Bronchial epithelial cell (primary cell): ENCODE data around the gene CEBPG. TPM values are rescaled to one million over a fixed set of nuclear protein-coding genes. Genes with fewer than 3 reads are reported as not detected.

Experiments
- DNase-seq: peaks from one replicate; pipeline ENCODE4 v3.0.0-alpha.2; 2010; ENCODE audit warnings: low read depth
- FAIRE-seq: peaks from 2 replicates; lab custom pipeline; 2011; peaks lifted over from hg19 to GRCh38; lab: Jason Lieb, UNC
- H3K27me3 ChIP-seq: 2 replicates; pipeline ENCODE4 v1.5.1; 2011; ENCODE audit warnings: low read length; ENCODE audit not compliant: control insufficient read depth, insufficient read depth
- H3K36me3 ChIP-seq: 2 replicates; pipeline ENCODE4 v1.5.1; 2011; ENCODE audit warnings: low read length; ENCODE audit not compliant: control insufficient read depth, insufficient read depth
- H3K4me3 ChIP-seq: 2 replicates; pipeline ENCODE4 v1.5.1; 2011; ENCODE audit warnings: mild to moderate bottlenecking, low read depth, low read length, control low read depth
- CTCF ChIP-seq: IDR thresholded peaks from 2 replicates; pipeline ENCODE4 v1.5.1; 2011; ENCODE audit warnings: mild to moderate bottlenecking, moderate library complexity, low read length, control low read depth, inconsistent platforms; ENCODE audit not compliant: insufficient read depth, severe bottlenecking
- total RNA-seq: library from RNA; depleted of rRNA; stranded (reverse); fragments of >200 nt; gene quantifications from 2 replicates; pipeline ENCODE4 v1.2.1, GENCODE V29; 2014

Gene CEBPG
- total RNA-seq, 1 donor from 2014 or later = 128 TPM

DNA sequence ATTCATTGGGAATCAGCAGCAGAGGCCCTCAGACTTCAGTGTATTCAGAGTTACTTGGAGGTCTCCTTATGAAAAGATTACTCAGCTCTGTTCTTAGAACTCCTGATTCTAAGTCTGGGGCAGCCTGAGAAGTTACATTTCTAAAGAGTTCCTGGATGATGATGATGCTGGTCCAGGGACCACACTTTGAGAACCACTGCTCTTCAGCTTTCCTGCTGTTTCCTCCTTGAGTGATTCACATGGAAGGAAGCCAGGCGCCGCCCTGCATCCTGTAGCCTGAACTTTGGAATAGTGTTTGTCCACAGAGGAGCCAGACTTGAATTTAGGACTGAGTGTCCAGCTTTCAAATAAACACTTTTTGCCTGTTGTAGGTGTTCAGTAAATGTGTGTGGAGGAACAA, 2.9 kb downstream of the CEBPG start:
- FAIRE-seq = no peak

DNA sequence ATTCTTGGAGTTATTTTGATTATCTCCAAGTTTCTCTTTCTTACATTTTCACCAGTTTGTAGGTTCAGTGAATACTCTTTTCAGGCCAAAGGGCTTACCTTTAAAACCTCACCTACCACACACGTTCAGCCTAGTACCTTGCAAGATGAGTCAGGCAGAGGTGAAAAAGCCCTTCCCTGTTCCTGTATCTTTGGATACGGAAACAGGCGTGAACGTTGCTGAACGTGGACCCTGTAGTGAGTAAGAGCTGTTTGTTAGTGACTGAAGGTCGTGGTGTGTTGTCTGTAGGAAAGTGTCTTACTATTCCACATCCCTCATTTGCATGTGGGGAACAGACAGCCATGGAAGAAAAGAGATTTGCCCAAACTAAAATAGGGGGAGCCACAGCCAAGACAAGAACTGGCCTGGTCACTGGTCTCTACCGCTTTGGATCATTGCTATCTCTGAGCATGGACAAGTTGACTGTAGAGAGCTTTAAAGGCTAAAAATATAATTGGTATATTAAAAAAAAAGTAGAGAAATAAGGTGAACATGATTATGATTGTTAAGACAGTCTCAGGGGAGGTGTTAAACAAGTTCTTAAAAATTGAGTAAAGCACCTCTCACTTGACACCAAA, 3.5 kb downstream of the CEBPG start:
- TF ChIP-seq CTCF = no peak
- Histone ChIP-seq H3K36me3 (peaks cover 12% of the 10 kb centered on the region), H3K4me3 (no peak overlapping the region), H3K27me3 (no peaks in the 10 kb centered on the region)
- FAIRE-seq = no peak
- DNase-seq = peak; percentile 96

More for the DNA sequence above, 2.9 kb downstream of the CEBPG start:
- Histone ChIP-seq H3K4me3 (no peak overlapping the region), H3K36me3 (peaks cover 10% of the 10 kb centered on the region), H3K27me3 (no peaks in the 10 kb centered on the region)
- TF ChIP-seq CTCF = no peak
- DNase-seq = peak; percentile 90

GRCh38 chr19:33377586-33378475, 4.3 kb downstream of the CEBPG start:
- TF ChIP-seq CTCF = no peak
- no peak overlapping the region for H3K4me3 ChIP-seq
- FAIRE-seq (no peak), DNase-seq (no peak)
- H3K27me3 ChIP-seq = no peaks in the 10 kb centered on the region
- H3K36me3 ChIP-seq = peaks cover 13% of the 10 kb centered on the region

DNA sequence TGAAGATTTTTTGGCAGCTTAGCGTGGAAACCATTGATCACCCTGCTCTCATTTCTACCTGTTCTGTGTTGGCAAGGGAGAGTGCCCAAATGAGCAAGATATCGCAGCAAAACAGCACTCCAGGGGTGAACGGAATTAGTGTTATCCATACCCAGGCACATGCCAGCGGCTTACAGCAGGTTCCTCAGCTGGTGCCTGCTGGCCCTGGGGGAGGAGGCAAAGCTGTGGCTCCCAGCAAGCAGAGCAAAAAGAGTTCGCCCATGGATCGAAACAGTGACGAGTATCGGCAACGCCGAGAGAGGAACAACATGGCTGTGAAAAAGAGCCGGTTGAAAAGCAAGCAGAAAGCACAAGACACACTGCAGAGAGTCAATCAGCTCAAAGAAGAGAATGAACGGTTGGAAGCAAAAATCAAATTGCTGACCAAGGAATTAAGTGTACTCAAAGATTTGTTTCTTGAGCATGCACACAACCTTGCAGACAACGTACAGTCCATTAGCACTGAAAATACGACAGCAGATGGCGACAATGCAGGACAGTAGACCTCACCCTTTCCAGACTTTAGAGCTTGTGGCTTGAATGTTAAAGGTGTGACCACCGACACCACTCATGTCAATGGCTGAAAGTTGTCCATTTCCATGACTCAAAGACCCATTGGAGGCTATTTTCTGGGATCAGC, 5.8 kb downstream of the CEBPG start:
- H3K36me3 ChIP-seq = peaks cover 15% of the 10 kb centered on the region
- DNase-seq (no peak), FAIRE-seq (no peak)

DNA sequence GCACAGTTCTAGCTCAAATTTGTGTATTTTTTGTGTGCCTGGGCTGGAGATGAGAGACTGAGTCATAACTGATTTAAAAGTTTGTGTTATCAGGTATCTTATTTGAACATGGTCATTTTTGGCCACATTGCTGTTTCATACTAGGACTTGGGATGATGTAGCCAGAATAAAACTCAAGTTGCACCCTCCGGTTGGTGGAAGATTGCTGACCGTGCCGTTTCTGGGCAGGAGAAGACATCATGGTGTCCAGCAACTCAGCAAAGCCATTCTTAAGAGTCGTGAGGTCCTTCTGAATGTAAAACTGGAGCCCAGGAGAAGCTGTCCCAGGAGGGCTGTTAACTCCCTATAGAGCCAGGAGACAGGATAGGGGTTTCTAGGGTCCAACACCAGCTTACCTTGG, 7.6 kb downstream of the CEBPG start:
- no peak for TF ChIP-seq CTCF
- Histone ChIP-seq H3K27me3 (no peaks in the 10 kb centered on the region), H3K36me3 (peaks cover 17% of the 10 kb centered on the region), H3K4me3 (no peak overlapping the region)
- DNase-seq (no peak), FAIRE-seq (no peak)

More for the DNA sequence above, 5.8 kb downstream of the CEBPG start:
- Histone ChIP-seq H3K27me3 (no peaks in the 10 kb centered on the region), H3K4me3 (no peak overlapping the region)
- TF ChIP-seq CTCF = no peak
